Right lobe of liver (tissue), 4 donors: ENCODE measurements around the gene POMT1.

Source experiments
- POLR2A ChIP-seq: fragments of 450-650 bp; IDR thresholded peaks from one replicate; pipeline ENCODE4 v1.6.1; 2017; ENCODE audit warnings: antibody characterized with exemption, mild to moderate bottlenecking
- TF ChIP-seq, protein P1 (sequence below), 4 donors: fragments of 200-600 bp in 3 of 4; fragments of 450-650 bp in 1 of 4; IDR thresholded peaks; one replicate each; pipeline versions ENCODE4 v1.5.1 to v1.8.0; 2016 to 2022; ENCODE audit warnings: antibody characterized with exemption in 4 of 4, mild to moderate bottlenecking in 2 of 4
- donor health status: DM: no; HTN: no; CAD: no.
- donor health status: DM: no; HTN: no; CAD: no.
- donor health status: DM: no; HTN: yes; CAD: no.

DNA sequence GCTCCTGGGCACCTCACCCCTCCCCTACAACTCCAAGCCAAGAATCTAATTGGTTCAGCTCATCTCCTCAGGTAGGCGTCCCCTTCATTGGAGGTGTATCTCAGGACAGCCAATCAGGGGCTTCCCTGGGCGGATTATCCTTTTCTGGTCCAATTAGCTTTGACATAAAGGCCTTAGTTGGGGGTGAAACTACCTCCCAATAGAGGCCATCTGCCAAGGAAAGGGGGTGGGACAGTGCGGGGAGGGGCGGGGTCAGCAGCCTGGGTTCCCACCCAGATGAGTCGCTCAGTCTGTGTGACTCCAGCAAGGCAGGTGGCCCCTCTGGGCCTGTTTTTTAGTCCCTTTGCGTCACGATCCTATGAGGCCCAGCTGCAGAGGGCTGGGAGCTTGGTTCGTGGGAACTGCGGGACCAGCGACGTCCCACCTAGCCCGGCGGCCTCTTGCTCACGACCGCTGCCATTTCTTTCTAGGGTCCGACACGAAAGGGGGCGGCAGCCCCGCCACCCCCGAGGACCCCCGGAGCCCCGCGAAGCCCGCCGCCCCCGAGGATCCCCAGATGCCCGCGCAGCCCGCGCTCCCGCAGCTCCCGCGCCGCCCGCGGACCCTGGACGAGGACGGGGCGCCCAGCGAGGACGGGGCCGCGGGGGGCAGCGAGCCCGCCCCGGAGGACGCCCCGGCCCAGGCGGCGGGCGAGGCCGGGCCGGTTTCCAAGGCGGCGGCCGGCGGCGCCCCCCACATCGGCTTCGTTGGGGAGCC lies 51.5 kb downstream of the POMT1 start:
- TF ChIP-seq, protein P1, sequence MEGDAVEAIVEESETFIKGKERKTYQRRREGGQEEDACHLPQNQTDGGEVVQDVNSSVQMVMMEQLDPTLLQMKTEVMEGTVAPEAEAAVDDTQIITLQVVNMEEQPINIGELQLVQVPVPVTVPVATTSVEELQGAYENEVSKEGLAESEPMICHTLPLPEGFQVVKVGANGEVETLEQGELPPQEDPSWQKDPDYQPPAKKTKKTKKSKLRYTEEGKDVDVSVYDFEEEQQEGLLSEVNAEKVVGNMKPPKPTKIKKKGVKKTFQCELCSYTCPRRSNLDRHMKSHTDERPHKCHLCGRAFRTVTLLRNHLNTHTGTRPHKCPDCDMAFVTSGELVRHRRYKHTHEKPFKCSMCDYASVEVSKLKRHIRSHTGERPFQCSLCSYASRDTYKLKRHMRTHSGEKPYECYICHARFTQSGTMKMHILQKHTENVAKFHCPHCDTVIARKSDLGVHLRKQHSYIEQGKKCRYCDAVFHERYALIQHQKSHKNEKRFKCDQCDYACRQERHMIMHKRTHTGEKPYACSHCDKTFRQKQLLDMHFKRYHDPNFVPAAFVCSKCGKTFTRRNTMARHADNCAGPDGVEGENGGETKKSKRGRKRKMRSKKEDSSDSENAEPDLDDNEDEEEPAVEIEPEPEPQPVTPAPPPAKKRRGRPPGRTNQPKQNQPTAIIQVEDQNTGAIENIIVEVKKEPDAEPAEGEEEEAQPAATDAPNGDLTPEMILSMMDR (IDR thresholded peaks at IDR 0.05): no peak
- TF ChIP-seq POLR2A: no peak
